ENCODE results near the gene MINDY4.

The MINDY4 gene

GRCh38 chr7:30936650-30937245 is 165.5 kb downstream of the MINDY4 start:
- no peak overlapping the region for H3K4me3 ChIP-seq (replicated peaks; ENCODE audit: low read depth, low read length)
- no peak for TF ChIP-seq CTCF (IDR thresholded peaks at IDR 0.05; ENCODE audit: low read depth, low read length, missing control alignments)
- DNase-seq (ENCODE audit: extremely low read depth, low read depth): no peak

GRCh38 chr7:30937416-30937815 is 166.2 kb downstream of the MINDY4 start:
- no peak for DNase-seq (ENCODE audit: extremely low read depth, low read depth)
- no peak for TF ChIP-seq CTCF (IDR thresholded peaks at IDR 0.05; ENCODE audit: low read depth, low read length, missing control alignments)
- H3K4me3 ChIP-seq (replicated peaks; ENCODE audit: low read depth, low read length): no peak overlapping the region

GRCh38 chr7:30938435-30939316 is 167.5 kb downstream of the MINDY4 start:
- peak; percentile 99 for TF ChIP-seq CTCF (IDR thresholded peaks at IDR 0.05; ENCODE audit: low read depth, low read length, missing control alignments)
- H3K4me3 ChIP-seq (replicated peaks; ENCODE audit: low read depth, low read length): no peak overlapping the region
- peak; percentile 48 for DNase-seq (ENCODE audit: extremely low read depth, low read depth)

GRCh38 chr7:30941582-30942323 is 170.5 kb downstream of the MINDY4 start:
- H3K4me3 ChIP-seq (replicated peaks; ENCODE audit: low read depth, low read length): no peak overlapping the region
- no peak for TF ChIP-seq CTCF (IDR thresholded peaks at IDR 0.05; ENCODE audit: low read depth, low read length, missing control alignments)
- no peak for DNase-seq (ENCODE audit: extremely low read depth, low read depth)

Measured in HFF-Myc (cell line).